SK-N-SH (cell line): ENCODE results near the gene LPAR1. TPM values are rescaled to one million over a fixed set of nuclear protein-coding genes. Genes with fewer than 3 reads are reported as not detected.

ENCODE experiments used
- CTCF ChIA-PET: fragments of 300-600, 350-600 bp; formaldehyde crosslinking; extraction: SDS; loops from one replicate; lab custom pipeline; 2021; lab: Yijun Ruan, JAX
- POLR2A ChIA-PET: fragments of 350-600 bp; sonication (Branson Sonifier 250); formaldehyde crosslinking; extraction: SDS; loops from one replicate; lab custom pipeline; 2020; ENCODE audit warnings: antibody characterized with exemption, inconsistent platforms; lab: Yijun Ruan, JAX
- DNase-seq: peaks from one replicate; pipeline ENCODE4 v3.0.0; 2012
- H2AFZ ChIP-seq: fragments of 200-600 bp; sonication (generic); 2 replicates; pipeline ENCODE4 v1.8.1; 2016; ENCODE audit warnings: antibody characterized with exemption, mild to moderate bottlenecking, low read depth
- H3F3A ChIP-seq: fragments of 200-600 bp; sonication (generic); replicated peaks from 2 replicates; pipeline ENCODE3; 2016; ENCODE audit warnings: antibody characterized with exemption, mild to moderate bottlenecking; ENCODE audit not compliant: insufficient read depth
- H3K27ac ChIP-seq, 2 experiments: fragments of 200-500 bp in 1 of 2; fragments of 200-600 bp in 1 of 2; sonication (Bioruptor generic) in 1 of 2; sonication (generic), shearing (Covaris generic) in 1 of 2; 2 replicates each; pipeline versions ENCODE4 v1.5.1 to v1.6.1; 2014 to 2016; ENCODE audit warnings: low read depth in 2 of 2, inconsistent platforms in 1 of 2, low read length in 1 of 2, mild to moderate bottlenecking in 1 of 2, mixed read lengths in 1 of 2
- H3K27me3 ChIP-seq: fragments of 200-600 bp; sonication (generic), shearing (Covaris generic); 2 replicates; pipeline ENCODE4 v1.6.1; 2016; ENCODE audit warnings: mixed run types; ENCODE audit not compliant: insufficient read depth
- H3K36me3 ChIP-seq, 2 experiments: fragments of 200-500 bp in 1 of 2; fragments of 200-600 bp in 1 of 2; sonication (Bioruptor generic) in 1 of 2; sonication (generic) in 1 of 2; replicated peaks in 1 of 2; 2 replicates each; pipeline versions ENCODE3 to v1.5.1; 2014 to 2016; ENCODE audit warnings: low read length in 1 of 2, mild to moderate bottlenecking in 1 of 2; ENCODE audit not compliant: insufficient read depth in 2 of 2, control insufficient read depth in 1 of 2
- H3K4me1 ChIP-seq, 2 experiments: fragments of 200-500 bp in 1 of 2; fragments of 200-600 bp in 1 of 2; sonication (Bioruptor generic) in 1 of 2; sonication (generic), shearing (Covaris generic) in 1 of 2; 2 replicates each; pipeline versions ENCODE4 v1.5.1 to v1.6.1; 2014 to 2016; ENCODE audit warnings: low read depth in 1 of 2, low read length in 1 of 2, mixed run types in 1 of 2; ENCODE audit not compliant: insufficient read depth in 2 of 2, control insufficient read depth in 1 of 2
- H3K4me2 ChIP-seq: fragments of 200-600 bp; sonication (generic), shearing (Covaris generic); 2 replicates; pipeline ENCODE4 v1.6.1; 2017; ENCODE audit warnings: mixed run types
- H3K4me3 ChIP-seq, 2 experiments: fragments of 200-500 bp in 1 of 2; fragments of 200-600 bp in 1 of 2; sonication (Bioruptor generic) in 1 of 2; sonication (generic), shearing (Covaris generic) in 1 of 2; 2 replicates each; pipeline versions ENCODE4 v1.5.1 to v1.8.1; 2014 to 2016; ENCODE audit warnings: low read depth in 2 of 2, inconsistent platforms in 1 of 2, low read length in 1 of 2, mild to moderate bottlenecking in 1 of 2, mixed read lengths in 1 of 2, moderate library complexity in 1 of 2
- H3K79me2 ChIP-seq: fragments of 200-600 bp; sonication (generic); 2 replicates; pipeline ENCODE4 v1.8.1; 2017; ENCODE audit warnings: mild to moderate bottlenecking; ENCODE audit not compliant: insufficient read depth
- H3K9ac ChIP-seq: fragments of 200-600 bp; sonication (generic); 2 replicates; pipeline ENCODE4 v1.6.1; 2017; ENCODE audit warnings: mixed run types
- H3K9me2 ChIP-seq: fragments of 200-600 bp; sonication (generic); 2 replicates; pipeline ENCODE4 v1.6.1; 2017; ENCODE audit warnings: mixed run types
- H3K9me3 ChIP-seq: fragments of 200-600 bp; sonication (generic); 2 replicates; pipeline ENCODE4 v1.6.1; 2017; ENCODE audit warnings: mixed run types, mild to moderate bottlenecking, moderate library complexity
- H4K20me1 ChIP-seq: fragments of 200-600 bp; sonication (generic); 2 replicates; pipeline ENCODE4 v1.6.1; 2017; ENCODE audit warnings: mild to moderate bottlenecking, mixed run types; ENCODE audit not compliant: insufficient read depth
- CHD2 ChIP-seq: fragments of 150-350 bp; IDR thresholded peaks from 2 replicates; pipeline ENCODE4 v1.6.1; 2018; ENCODE audit warnings: low read length; ENCODE audit not compliant: partially characterized antibody
- CTCF ChIP-seq: fragments of 200-600 bp; sonication (generic); IDR thresholded peaks from 2 replicates; pipeline ENCODE4 v1.6.1; 2017; ENCODE audit warnings: antibody characterized with exemption, mild to moderate bottlenecking, moderate library complexity
- ELF1 ChIP-seq: IDR thresholded peaks from 2 replicates; pipeline ENCODE4 v1.4.0; 2012
- EZH2phosphoT487 ChIP-seq: fragments of 200-600 bp; sonication (generic); IDR thresholded peaks from 2 replicates; pipeline ENCODE4 v1.6.1; 2017; ENCODE audit warnings: low read depth, mixed run types, mild to moderate bottlenecking, antibody characterized with exemption, moderate library complexity, borderline replicate concordance
- FOSL2 ChIP-seq: IDR thresholded peaks from 2 replicates; pipeline ENCODE4 v1.4.0; 2012; ENCODE audit warnings: low read depth, mild to moderate bottlenecking, moderate library complexity, borderline replicate concordance
- GABPA ChIP-seq: IDR thresholded peaks from 2 replicates; pipeline ENCODE4 v1.4.0; 2012; ENCODE audit warnings: low read depth, mild to moderate bottlenecking
- GATA2 ChIP-seq: sonication (generic); formaldehyde crosslinking; IDR thresholded peaks from 2 replicates; pipeline ENCODE4 v1.5.0; 2020; ENCODE audit warnings: mild to moderate bottlenecking, missing genetic modification reagents
- JUND ChIP-seq: IDR thresholded peaks from 2 replicates; pipeline ENCODE4 v1.4.0; 2012
- NRF1 ChIP-seq: IDR thresholded peaks from 2 replicates; pipeline ENCODE4 v1.6.1; 2012; ENCODE audit warnings: low read depth, mild to moderate bottlenecking, low read length
- RAD21 ChIP-seq: IDR thresholded peaks from 2 replicates; pipeline ENCODE4 v1.6.1; 2012; ENCODE audit warnings: mild to moderate bottlenecking, low read length
- TAF1 ChIP-seq: IDR thresholded peaks from 2 replicates; pipeline ENCODE4 v1.6.1; 2012; ENCODE audit warnings: low read depth, mild to moderate bottlenecking, low read length, moderate library complexity, borderline replicate concordance
- TCF12 ChIP-seq: IDR thresholded peaks from 2 replicates; pipeline ENCODE4 v1.4.0; 2012
- TEAD4 ChIP-seq: IDR thresholded peaks from 2 replicates; pipeline ENCODE4 v1.4.0; 2012; ENCODE audit warnings: mild to moderate bottlenecking, borderline replicate concordance; ENCODE audit not compliant: insufficient read depth
- USF1 ChIP-seq: IDR thresholded peaks from 2 replicates; pipeline ENCODE4 v1.4.0; 2012; ENCODE audit warnings: low read depth, borderline replicate concordance
- USF2 ChIP-seq: fragments of 150-350 bp; IDR thresholded peaks from 2 replicates; pipeline ENCODE4 v1.6.1; 2017; ENCODE audit warnings: antibody characterized with exemption, low read length, low read depth, borderline replicate concordance
- WGBS: methylation state at CpG from one replicate; pipeline ENCODE4 v1.1.6; 2017; ENCODE audit warnings: low lambda C conversion rate; 5-methylcytosine and 5-hydroxymethylcytosine counted together
- polyA plus RNA-seq, 3 experiments: library from polyadenylated mRNA; depleted of rRNA; stranded (reverse); fragments of >200 nt; gene quantifications; 2 replicates each; pipeline ENCODE4 v1.2.3, GENCODE V29; 2012

LPAR1 gene
- polyA plus RNA-seq, 1 of the 3 experiments (the other 2 are of a cell fraction) = 9.4 TPM

DNA sequence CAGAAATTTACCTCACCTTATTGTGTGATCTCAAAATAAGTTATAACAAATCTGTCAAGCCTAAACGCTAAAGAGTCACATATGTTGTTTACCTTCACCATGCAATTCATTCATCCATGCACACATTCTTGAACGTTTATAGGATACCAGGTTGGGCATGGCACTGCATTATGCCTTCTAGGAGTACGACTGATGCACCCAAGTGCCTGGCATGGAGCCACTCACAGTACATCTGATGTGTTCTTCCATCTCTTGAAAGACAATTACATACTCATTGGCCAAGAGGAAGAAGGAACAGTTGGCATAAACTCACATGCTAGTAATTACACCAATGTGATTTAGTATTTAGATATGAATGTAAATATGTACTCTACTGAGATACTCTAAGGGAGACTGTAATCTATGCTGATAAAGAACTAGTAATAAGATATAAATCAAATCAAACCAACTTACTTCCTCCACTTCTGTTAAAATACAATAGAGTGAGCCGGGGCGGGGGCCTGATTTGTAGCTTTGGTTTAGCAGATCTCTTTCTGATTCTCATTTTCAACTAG lies 90.7 kb downstream of the LPAR1 start:
- H3K9ac ChIP-seq = no peak overlapping the region
- DNase-seq = no peak
- no peak overlapping the region for H2AFZ ChIP-seq
- no peak overlapping the region for H3K4me2 ChIP-seq
- ChIA-PET CTCF (no interaction called here), POLR2A (no interaction called here)
- no peaks in the 10 kb centered on the region for H3F3A ChIP-seq
- H3K4me1 ChIP-seq = peaks cover 0 to 5% of the 10 kb centered on the region in 2 experiments; a peak in 3 of 4 replicates
- H4K20me1 ChIP-seq = no peaks in the 10 kb centered on the region
- H3K27ac ChIP-seq = no peak overlapping the region
- no peaks in the 10 kb centered on the region for H3K79me2 ChIP-seq
- no peak for TF ChIP-seq GABPA
- no peak for TF ChIP-seq TAF1
- TF ChIP-seq CHD2 = no peak
- no peak for TF ChIP-seq USF2
- TF ChIP-seq JUND = no peak
- TF ChIP-seq TCF12 = no peak
- no peak for TF ChIP-seq EZH2phosphoT487
- TF ChIP-seq NRF1 = no peak
- TF ChIP-seq FOSL2 = no peak
- no peak for TF ChIP-seq USF1
- no peak for TF ChIP-seq ELF1
- no peak for TF ChIP-seq GATA2
- no peak for TF ChIP-seq RAD21
- H3K9me2 ChIP-seq = no peaks in the 10 kb centered on the region
- 73% methylated on average over 5 of the region's 5 CpGs for WGBS
- no peak overlapping the region for H3K4me3 ChIP-seq
- no peaks in the 10 kb centered on the region for H3K36me3 ChIP-seq
- no peaks in the 10 kb centered on the region for H3K9me3 ChIP-seq
- no peaks in the 10 kb centered on the region for H3K27me3 ChIP-seq

DNA sequence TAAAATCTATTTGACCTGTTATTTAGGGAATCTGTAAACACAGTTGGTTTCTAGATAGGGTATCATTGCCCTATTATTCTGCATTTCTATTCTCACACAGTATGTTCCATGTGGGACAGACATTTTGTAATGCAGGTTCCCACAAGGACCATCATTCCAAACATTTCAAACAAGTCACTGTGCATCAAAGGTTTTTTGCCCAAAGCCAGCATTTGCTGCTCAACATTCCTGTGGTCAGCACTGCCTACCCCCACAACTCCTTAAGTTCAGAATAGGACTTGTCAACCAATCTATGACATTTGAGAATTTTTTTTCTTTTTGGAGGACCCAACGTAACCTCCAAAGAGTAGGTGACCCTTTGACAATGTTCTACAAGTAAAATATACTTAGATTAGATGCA lies 95.7 kb downstream of the LPAR1 start:
- CTCF ChIA-PET = no interaction called here
- no peaks in the 10 kb centered on the region for H3K79me2 ChIP-seq
- H3F3A ChIP-seq = no peaks in the 10 kb centered on the region
- H3K27ac ChIP-seq = no peak overlapping the region
- DNase-seq = no peak
- H2AFZ ChIP-seq = no peak overlapping the region
- no peak overlapping the region for H3K4me2 ChIP-seq
- H3K9me3 ChIP-seq = no peaks in the 10 kb centered on the region
- no peak overlapping the region for H3K4me3 ChIP-seq
- no peaks in the 10 kb centered on the region for H3K9me2 ChIP-seq
- TF ChIP-seq TCF12 (0 out of 2 replicates have a peak, but pooled peaks have one; percentile 4), TEAD4 (no peak), JUND (no peak), USF2 (no peak), CTCF (no peak), CHD2 (no peak)
- POLR2A ChIA-PET = no interaction called here
- H3K9ac ChIP-seq = no peak overlapping the region
- no peaks in the 10 kb centered on the region for H4K20me1 ChIP-seq
- whole genome bisulfite sequencing = 82% methylated on average over 1 of the region's 1 CpG
- H3K4me1 ChIP-seq = peaks cover 0 to 1% of the 10 kb centered on the region in 2 experiments; a peak in 2 of 4 replicates
- peaks cover 0 to 2% of the 10 kb centered on the region in 2 experiments for H3K36me3 ChIP-seq
- H3K27me3 ChIP-seq = no peaks in the 10 kb centered on the region
